ENCODE data around the gene NAA38.

GRCh38 chr17:7897090-7897489, 39.7 kb upstream of the NAA38 start:
- TF ChIP-seq CTCF (IDR thresholded peaks at IDR 0.05) (no peak), POLR2A (IDR thresholded peaks at IDR 0.05) (no peak)

Measured in right lobe of liver (tissue), 4 donors.